Measurements from ENCODE around the gene ZCCHC9.
"Not testable (repeated sequence)": the region's sequence is repeated elsewhere in the genome, so short reads cannot be mapped to it uniquely, and the experiment has no call there.

ZCCHC9 gene

GRCh38 chr5:81315830-81316229 is 14.4 kb downstream of the ZCCHC9 start:
- Mint-ChIP-seq H3K36me3 (peaks cover 25% of the 10 kb centered on the region), H3K4me1 (no peaks in the 10 kb centered on the region), H3K4me3 (no peak overlapping the region), H3K27ac (no peak overlapping the region), H3K27me3 (no peaks in the 10 kb centered on the region), H3K9me3 (no peaks in the 10 kb centered on the region)
- CTCF ChIA-PET = no interaction called here
- DNase-seq = no peak

DNA sequence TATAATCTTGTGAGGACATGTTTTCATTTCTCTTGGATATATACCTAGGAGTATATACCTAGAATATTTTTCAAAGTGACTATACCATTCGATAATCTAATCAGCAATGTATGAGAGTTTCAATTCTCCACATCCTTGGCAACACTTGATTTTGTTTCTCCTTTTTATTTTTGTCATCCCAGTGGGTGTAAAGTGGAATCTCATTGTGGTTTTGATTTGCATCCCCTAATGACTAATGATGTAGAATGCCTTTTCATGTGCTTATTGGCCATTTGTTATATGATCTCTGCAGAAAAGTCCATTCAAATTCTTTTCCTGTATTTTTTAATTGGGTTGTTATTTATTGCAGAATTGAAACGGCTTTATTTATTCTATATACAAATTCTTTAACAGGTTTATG is 15.2 kb downstream of the ZCCHC9 start:
- Mint-ChIP-seq H3K27me3 (no peaks in the 10 kb centered on the region), H3K4me3 (no peak overlapping the region)
- CTCF ChIA-PET = no interaction called here

GRCh38 chr5:81317536-81317935 is 16.1 kb downstream of the ZCCHC9 start:
- no peaks in the 10 kb centered on the region for H3K9me3 Mint-ChIP-seq
- no peak overlapping the region for H3K27ac Mint-ChIP-seq
- H3K4me1 Mint-ChIP-seq = no peaks in the 10 kb centered on the region
- DNase-seq = no peak
- no peaks in the 10 kb centered on the region for H3K27me3 Mint-ChIP-seq
- H3K4me3 Mint-ChIP-seq = no peak overlapping the region
- peaks cover 14% of the 10 kb centered on the region for H3K36me3 Mint-ChIP-seq
- CTCF ChIA-PET = no interaction called here

More for the DNA sequence above, 15.2 kb downstream of the ZCCHC9 start:
- H3K27ac Mint-ChIP-seq = no peak overlapping the region
- no peaks in the 10 kb centered on the region for H3K4me1 Mint-ChIP-seq
- peaks cover 20% of the 10 kb centered on the region for H3K36me3 Mint-ChIP-seq
- H3K9me3 Mint-ChIP-seq = no peaks in the 10 kb centered on the region
- DNase-seq = no peak

GRCh38 chr5:81326554-81326953 is 25.2 kb downstream of the ZCCHC9 start:
- CTCF ChIA-PET = no interaction called here
- Mint-ChIP-seq H3K4me1 (no peaks in the 10 kb centered on the region), H3K4me3 (no peak overlapping the region), H3K27me3 (no peaks in the 10 kb centered on the region), H3K27ac (no peak overlapping the region), H3K9me3 (no peaks in the 10 kb centered on the region), H3K36me3 (no peaks in the 10 kb centered on the region)
- no peak for DNase-seq

GRCh38 chr5:81334304-81335061 is 33.1 kb downstream of the ZCCHC9 start:
- H3K27ac Mint-ChIP-seq = no peak overlapping the region
- no peak for DNase-seq
- CTCF ChIA-PET = no interaction called here
- H3K4me1 Mint-ChIP-seq = no peaks in the 10 kb centered on the region
- H3K4me3 Mint-ChIP-seq = no peak overlapping the region
- H3K9me3 Mint-ChIP-seq = peaks cover 5% of the 10 kb centered on the region
- H3K27me3 Mint-ChIP-seq = no peaks in the 10 kb centered on the region
- H3K36me3 Mint-ChIP-seq = no peaks in the 10 kb centered on the region

GRCh38 chr5:81335946-81336345 is 34.6 kb downstream of the ZCCHC9 start:
- Mint-ChIP-seq H3K36me3 (no peaks in the 10 kb centered on the region), H3K27me3 (no peaks in the 10 kb centered on the region), H3K27ac (no peak overlapping the region), H3K4me1 (no peaks in the 10 kb centered on the region), H3K9me3 (peaks cover 5% of the 10 kb centered on the region), H3K4me3 (no peak overlapping the region)
- CTCF ChIA-PET = no interaction called here
- DNase-seq = no peak

DNA sequence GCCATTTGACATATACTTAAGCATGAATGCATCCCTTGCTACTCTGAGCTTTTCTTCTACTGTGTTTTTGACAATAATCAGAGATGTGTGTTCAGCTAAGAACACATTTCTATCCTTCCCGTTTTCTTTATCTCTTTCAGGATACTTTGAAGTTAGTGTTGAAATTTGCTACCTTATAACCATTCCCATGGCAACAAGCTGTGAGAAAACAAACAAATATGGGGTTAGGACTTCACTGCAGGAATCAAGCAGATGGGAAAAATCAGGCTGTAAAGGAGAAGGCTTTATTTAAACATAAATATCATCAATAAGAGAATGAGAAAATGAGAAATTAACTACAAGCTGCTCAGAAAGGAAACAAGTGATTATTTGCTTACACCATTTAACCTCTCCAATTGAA is 35.2 kb downstream of the ZCCHC9 start:
- no peaks in the 10 kb centered on the region for H3K27me3 Mint-ChIP-seq
- H3K36me3 Mint-ChIP-seq = no peaks in the 10 kb centered on the region
- no peaks in the 10 kb centered on the region for H3K4me1 Mint-ChIP-seq
- H3K9me3 Mint-ChIP-seq = peaks cover 5% of the 10 kb centered on the region
- no peak overlapping the region for H3K27ac Mint-ChIP-seq
- H3K4me3 Mint-ChIP-seq = no peak overlapping the region
- DNase-seq = no peak
- CTCF ChIA-PET = no interaction called here

- Mint-ChIP-seq H3K4me3 (no peak overlapping the region), H3K4me1 (no peaks in the 10 kb centered on the region), H3K36me3 (no peaks in the 10 kb centered on the region), H3K9me3 (peaks cover 5% of the 10 kb centered on the region), H3K27me3 (peaks cover 4% of the 10 kb centered on the region), H3K27ac (no peak overlapping the region)
- no peak for DNase-seq
- CTCF ChIA-PET = no interaction called here
Observed at GRCh38 chr5:81337803-81338202, 36.4 kb downstream of the ZCCHC9 start.

- H3K4me1 Mint-ChIP-seq, DNase-seq, H3K9me3 Mint-ChIP-seq, CTCF ChIA-PET, H3K27me3 Mint-ChIP-seq, H3K27ac Mint-ChIP-seq, H3K4me3 Mint-ChIP-seq, H3K36me3 Mint-ChIP-seq: not testable (repeated sequence)
Observed at GRCh38 chr5:81338213-81338612, 36.8 kb downstream of the ZCCHC9 start.

DNA sequence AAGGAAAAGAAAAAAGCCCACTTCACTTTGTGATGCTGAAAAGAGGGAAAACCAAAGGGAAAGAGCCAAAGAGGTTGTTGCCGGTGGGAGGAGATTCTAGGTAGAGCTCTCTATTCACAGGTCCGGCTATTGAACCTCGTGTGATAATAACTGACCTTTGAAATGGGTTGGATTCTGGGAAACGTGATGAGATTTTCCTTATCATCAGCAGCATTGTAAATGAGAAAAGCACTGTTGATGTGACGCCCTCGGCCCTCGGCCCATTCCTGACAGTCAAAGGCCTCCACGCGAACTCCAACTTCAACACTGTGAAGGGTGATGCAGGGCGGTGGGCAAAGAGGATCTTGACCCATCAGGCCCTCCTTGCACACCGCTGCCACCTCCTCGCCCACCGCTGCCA is 43.3 kb downstream of the ZCCHC9 start:
- CTCF ChIA-PET = no interaction called here
- H3K27me3 Mint-ChIP-seq = peaks cover 21% of the 10 kb centered on the region

DNA sequence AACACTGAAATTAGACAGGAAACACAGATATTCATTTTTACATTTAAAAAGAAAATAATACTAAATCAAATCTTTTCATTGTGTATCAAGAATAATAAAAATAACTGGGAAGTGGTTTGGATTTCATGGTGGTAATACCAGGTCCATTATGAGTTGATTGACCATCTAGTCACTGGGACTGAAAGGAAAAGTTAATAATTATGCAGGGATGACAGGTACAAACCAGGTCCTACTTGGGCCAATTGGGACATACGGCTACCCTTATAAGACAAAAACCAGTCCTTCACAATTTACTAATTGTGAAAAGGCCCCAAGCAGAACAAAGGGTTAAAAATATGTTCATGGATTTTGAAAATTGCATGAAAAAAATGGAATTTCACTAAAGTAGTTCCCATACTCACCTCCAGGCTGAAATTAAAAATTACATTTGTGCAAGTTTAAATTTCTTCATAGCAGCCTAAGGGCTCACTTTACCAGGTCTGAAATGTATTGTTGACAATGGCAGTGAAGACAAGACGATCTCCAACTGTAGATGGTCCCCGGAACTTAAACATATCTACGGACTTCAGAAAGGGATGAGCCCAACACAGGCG is 44.1 kb downstream of the ZCCHC9 start:
- no peak for DNase-seq
- H3K36me3 Mint-ChIP-seq = no peaks in the 10 kb centered on the region
- CTCF ChIA-PET = no interaction called here
- no peak overlapping the region for H3K27ac Mint-ChIP-seq
- no peaks in the 10 kb centered on the region for H3K4me1 Mint-ChIP-seq
- H3K9me3 Mint-ChIP-seq = no peaks in the 10 kb centered on the region
- H3K4me3 Mint-ChIP-seq = no peak overlapping the region
- peaks cover 21% of the 10 kb centered on the region for H3K27me3 Mint-ChIP-seq

More for the DNA sequence above, 43.3 kb downstream of the ZCCHC9 start:
- Mint-ChIP-seq H3K4me3 (no peak overlapping the region), H3K4me1 (no peaks in the 10 kb centered on the region), H3K27ac (no peak overlapping the region), H3K9me3 (no peaks in the 10 kb centered on the region), H3K36me3 (no peaks in the 10 kb centered on the region)
- no peak for DNase-seq

- no peaks in the 10 kb centered on the region for H3K4me1 Mint-ChIP-seq
- H3K36me3 Mint-ChIP-seq = no peaks in the 10 kb centered on the region
- H3K27me3 Mint-ChIP-seq = peaks cover 17% of the 10 kb centered on the region
- DNase-seq = no peak
- H3K27ac Mint-ChIP-seq = no peak overlapping the region
- CTCF ChIA-PET = no interaction called here
- no peaks in the 10 kb centered on the region for H3K9me3 Mint-ChIP-seq
- H3K4me3 Mint-ChIP-seq = no peak overlapping the region
Observed at GRCh38 chr5:81349161-81349560, 47.8 kb downstream of the ZCCHC9 start.

GRCh38 chr5:81350507-81350906 is 49.1 kb downstream of the ZCCHC9 start:
- Mint-ChIP-seq H3K27ac (no peak overlapping the region), H3K4me3 (no peak overlapping the region), H3K27me3 (peaks cover 12% of the 10 kb centered on the region), H3K9me3 (no peaks in the 10 kb centered on the region), H3K36me3 (no peaks in the 10 kb centered on the region), H3K4me1 (no peaks in the 10 kb centered on the region)
- no peak for DNase-seq
- CTCF ChIA-PET = no interaction called here

DNA sequence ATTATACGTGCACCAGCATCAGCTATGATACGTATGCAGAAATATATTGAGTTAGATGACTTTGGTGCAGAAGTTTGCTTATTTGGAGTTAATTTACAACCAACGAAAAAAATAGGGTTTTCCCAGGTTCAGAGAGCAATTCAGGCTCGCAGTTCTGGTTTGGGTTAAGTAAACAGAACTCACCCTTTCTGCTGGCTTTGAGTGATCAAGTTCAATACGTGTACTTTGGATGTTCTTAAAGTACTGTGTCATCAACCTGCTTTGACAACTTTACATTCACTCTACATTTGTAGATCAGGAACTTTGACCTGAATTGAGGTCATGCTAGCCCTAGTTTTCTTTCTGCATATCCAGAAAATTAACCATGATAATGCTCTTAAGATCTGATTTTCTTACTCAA is 51.8 kb downstream of the ZCCHC9 start:
- Mint-ChIP-seq H3K36me3 (no peaks in the 10 kb centered on the region), H3K9me3 (no peaks in the 10 kb centered on the region), H3K4me3 (no peak overlapping the region), H3K27ac (no peak overlapping the region), H3K4me1 (no peaks in the 10 kb centered on the region), H3K27me3 (peaks cover 4% of the 10 kb centered on the region)
- DNase-seq = no peak
- CTCF ChIA-PET = no interaction called here

DNA sequence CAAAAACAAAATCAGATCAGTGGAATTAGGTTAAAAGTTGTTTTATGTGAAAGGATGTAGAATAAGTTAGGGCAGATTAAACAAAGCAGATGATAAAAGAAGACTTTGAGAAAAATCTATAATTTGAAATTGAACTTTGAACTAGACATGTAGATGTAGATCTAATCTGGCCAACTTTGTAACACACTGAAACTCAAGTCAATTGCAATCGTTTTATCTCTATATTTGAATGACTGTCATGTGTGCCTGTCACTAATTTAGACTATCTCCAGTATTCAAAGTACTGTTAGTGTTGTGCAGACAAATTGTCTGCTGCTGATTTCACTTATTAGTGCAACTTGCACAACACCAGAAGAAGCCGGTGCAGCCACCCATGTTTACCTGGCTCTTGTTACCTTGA is 52.7 kb downstream of the ZCCHC9 start:
- no peak overlapping the region for H3K27ac Mint-ChIP-seq
- no peaks in the 10 kb centered on the region for H3K36me3 Mint-ChIP-seq
- no peaks in the 10 kb centered on the region for H3K9me3 Mint-ChIP-seq
- CTCF ChIA-PET = no interaction called here
- no peaks in the 10 kb centered on the region for H3K4me1 Mint-ChIP-seq
- peaks cover 7% of the 10 kb centered on the region for H3K27me3 Mint-ChIP-seq
- no peak for DNase-seq
- H3K4me3 Mint-ChIP-seq = no peak overlapping the region
